GM12874 (cell line): ENCODE measurements around the gene SLC9A5.

Experiments
- CTCF ChIP-seq: IDR thresholded peaks from 2 replicates; pipeline ENCODE4 v1.5.1; 2011; ENCODE audit warnings: low read depth, mild to moderate bottlenecking, control low read depth, low read length, moderate library complexity; ENCODE audit not compliant: insufficient read depth

SLC9A5 gene

GRCh38 chr16:67268136-67268579 is 19.4 kb downstream of the SLC9A5 start:
- no peak for TF ChIP-seq CTCF

- no peak for TF ChIP-seq CTCF
Observed at GRCh38 chr16:67269766-67270165, 21.0 kb downstream of the SLC9A5 start.

DNA sequence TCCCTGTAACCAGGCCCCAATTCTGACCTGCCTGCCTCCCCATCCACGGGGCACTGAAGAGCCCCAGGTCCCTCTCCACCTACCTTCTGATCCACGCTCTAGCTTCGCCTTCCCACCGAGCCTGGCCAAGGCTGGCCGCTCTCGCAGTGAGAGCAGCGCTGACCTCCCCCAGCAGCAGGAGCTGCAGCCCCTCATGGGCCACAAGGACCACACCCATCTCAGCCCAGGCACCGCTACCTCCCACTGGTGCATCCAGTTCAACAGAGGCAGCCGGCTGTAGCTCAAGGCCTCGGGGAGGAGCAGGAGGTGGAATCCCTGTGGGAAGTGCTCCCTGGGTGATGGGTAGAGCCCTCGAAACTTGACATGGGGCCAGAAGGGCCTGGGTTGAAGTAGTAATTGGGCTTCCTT is 22.2 kb downstream of the SLC9A5 start:
- TF ChIP-seq CTCF: no peak

DNA sequence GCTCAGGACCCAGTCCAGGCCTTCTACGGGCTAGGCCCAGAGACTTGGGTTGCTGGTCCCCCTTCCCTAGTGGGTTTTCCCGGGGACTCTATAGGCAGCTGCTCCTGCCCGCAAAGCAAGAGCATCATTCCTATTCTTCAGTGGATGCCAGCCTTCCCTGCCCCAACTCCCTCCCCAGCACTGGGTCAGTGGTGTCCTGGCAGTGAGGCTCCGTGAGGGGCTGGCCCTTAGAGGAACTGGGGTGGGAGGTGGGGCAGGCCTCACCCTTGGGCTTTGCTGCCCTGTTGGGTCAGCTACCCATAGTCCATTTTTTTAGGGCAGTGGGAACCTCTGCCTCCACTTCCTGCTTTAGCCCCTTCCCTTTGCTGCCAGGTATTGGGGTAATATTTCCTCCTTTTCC is 22.7 kb downstream of the SLC9A5 start:
- no peak for TF ChIP-seq CTCF

- no peak for TF ChIP-seq CTCF
Observed at GRCh38 chr16:67275321-67275720, 26.5 kb downstream of the SLC9A5 start.

DNA sequence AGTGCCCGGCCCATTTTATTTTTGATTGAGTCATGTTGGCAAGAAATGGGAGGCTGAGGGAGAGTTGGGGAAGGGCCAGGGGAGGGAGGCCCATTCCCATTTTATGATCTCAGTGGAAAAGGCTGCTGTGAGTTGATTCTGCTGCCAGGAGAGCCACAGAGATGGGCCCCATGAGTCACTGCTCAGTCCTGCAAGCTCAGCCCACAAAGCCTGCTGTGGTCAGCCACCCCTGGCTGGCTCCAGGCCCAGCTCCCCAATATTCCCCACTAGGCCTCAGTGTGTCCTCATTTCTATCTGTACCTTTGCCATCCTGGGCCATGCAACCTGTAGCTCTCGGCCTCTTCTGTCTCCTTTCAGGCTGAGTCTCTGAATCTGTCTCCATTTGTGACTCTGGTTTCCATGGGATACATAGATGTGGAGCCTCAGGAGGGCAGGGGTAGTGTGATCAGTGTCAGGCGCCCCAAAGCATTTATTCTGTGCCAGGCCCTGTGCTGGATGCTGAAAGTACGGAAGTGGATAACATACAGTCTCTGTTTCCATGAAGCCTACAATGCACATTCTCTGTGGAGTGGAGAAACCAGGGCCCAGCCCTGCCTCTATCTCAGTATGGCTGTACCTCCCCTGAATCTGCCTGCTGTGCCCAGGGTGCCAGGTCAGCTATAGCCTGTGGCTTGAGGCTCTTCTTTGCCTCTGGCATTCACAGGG is 28.7 kb downstream of the SLC9A5 start:
- TF ChIP-seq CTCF: no peak

GRCh38 chr16:67277999-67278772 is 29.4 kb downstream of the SLC9A5 start:
- TF ChIP-seq CTCF: no peak
